ENCODE measurements around the gene FAM186B.
"Not testable (repeated sequence)": the region's sequence is repeated elsewhere in the genome, so short reads cannot be mapped to it uniquely, and the experiment has no call there.

DNA sequence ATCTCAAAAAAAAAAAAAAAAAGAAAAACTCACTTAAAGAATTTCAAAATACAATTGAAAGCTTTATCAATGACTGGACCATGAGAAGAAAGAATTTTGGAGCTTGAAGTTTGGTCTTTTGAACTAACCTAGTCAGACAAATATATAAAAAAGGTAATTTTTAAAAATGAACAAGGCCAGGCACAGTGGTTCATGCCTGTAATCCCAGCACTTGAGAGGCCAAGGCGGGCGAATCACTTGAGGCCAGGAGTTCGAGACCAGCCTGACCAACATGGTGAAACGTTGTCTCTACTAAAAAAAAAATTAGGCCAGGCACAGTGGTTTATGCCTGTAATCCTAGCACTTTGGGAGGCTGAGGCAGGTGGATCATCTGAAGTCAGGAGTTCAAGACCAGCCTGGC, 5.3 kb upstream of the FAM186B start:
- TF ChIP-seq, protein P1, sequence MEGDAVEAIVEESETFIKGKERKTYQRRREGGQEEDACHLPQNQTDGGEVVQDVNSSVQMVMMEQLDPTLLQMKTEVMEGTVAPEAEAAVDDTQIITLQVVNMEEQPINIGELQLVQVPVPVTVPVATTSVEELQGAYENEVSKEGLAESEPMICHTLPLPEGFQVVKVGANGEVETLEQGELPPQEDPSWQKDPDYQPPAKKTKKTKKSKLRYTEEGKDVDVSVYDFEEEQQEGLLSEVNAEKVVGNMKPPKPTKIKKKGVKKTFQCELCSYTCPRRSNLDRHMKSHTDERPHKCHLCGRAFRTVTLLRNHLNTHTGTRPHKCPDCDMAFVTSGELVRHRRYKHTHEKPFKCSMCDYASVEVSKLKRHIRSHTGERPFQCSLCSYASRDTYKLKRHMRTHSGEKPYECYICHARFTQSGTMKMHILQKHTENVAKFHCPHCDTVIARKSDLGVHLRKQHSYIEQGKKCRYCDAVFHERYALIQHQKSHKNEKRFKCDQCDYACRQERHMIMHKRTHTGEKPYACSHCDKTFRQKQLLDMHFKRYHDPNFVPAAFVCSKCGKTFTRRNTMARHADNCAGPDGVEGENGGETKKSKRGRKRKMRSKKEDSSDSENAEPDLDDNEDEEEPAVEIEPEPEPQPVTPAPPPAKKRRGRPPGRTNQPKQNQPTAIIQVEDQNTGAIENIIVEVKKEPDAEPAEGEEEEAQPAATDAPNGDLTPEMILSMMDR (IDR thresholded peaks at IDR 0.05 in 4 of 5, conservative IDR thresholded peaks at IDR 0.05 in 1 of 5) = not testable (repeated sequence)
- TF ChIP-seq POLR2A (IDR thresholded peaks at IDR 0.05) = not testable (repeated sequence)

Measured in gastrocnemius medialis (tissue), 4 donors.